Fibroblast of mammary gland (primary cell): ENCODE measurements around the gene OTOP1.
"Not testable (repeated sequence)": the region's sequence is repeated elsewhere in the genome, so short reads cannot be mapped to it uniquely, and the experiment has no call there.

ENCODE experiments used
- DNase-seq: peaks from one replicate; pipeline ENCODE4 v3.0.0-alpha.2; 2010; ENCODE audit warnings: low read depth
- H3K4me3 ChIP-seq: 2 replicates; pipeline ENCODE4 v1.5.1; 2011; ENCODE audit warnings: low read depth, mild to moderate bottlenecking, low read length, moderate library complexity; ENCODE audit not compliant: control insufficient read depth
- CTCF ChIP-seq: conservative IDR thresholded peaks from 2 replicates; pipeline ENCODE4 v1.5.1; 2011; ENCODE audit warnings: low read depth, low read length, inconsistent platforms; ENCODE audit not compliant: control insufficient read depth, insufficient read depth

OTOP1 gene

DNA sequence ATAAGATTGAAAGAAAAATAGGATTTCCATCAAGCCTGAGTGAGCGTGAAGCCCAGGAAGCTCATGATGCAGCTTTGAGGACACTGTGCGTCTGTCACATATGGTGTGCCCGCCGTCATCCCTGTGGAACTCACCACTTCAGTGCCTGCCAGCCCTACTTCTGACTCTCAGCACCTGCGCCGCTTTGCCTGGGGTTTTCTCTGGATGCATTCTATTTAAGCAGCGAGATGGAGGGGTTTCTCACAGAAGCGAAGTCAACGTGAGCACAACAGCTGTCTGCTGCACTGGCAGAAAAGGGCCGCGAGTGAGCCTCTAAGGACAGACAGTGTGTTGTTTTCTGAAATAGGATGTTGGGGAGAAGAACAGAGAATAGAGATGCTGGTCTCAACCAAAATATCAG, 27.5 kb upstream of the OTOP1 start:
- no peak for TF ChIP-seq CTCF
- no peak overlapping the region for H3K4me3 ChIP-seq
- no peak for DNase-seq

DNA sequence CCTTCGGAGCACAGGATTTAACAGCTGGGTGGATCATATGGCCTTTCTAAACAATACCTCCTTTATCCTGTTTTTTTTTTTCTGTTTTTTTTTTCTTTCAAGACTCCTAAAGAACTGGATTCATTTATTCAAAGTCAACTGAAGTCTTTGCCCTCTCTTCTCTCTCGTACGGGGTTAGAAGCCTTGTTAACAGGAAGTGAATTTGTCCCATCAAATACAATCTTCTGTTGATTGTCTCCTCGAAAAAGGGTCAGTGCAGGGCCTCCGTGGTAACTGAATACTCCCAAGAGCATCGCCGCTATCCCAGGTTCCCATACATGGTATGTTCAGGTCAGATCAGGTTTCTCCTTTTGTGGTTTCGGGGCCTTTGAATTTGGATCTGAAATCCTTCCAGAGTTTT, 23.1 kb upstream of the OTOP1 start:
- no peak overlapping the region for H3K4me3 ChIP-seq
- DNase-seq, result no peak
- TF ChIP-seq CTCF, result no peak

DNA sequence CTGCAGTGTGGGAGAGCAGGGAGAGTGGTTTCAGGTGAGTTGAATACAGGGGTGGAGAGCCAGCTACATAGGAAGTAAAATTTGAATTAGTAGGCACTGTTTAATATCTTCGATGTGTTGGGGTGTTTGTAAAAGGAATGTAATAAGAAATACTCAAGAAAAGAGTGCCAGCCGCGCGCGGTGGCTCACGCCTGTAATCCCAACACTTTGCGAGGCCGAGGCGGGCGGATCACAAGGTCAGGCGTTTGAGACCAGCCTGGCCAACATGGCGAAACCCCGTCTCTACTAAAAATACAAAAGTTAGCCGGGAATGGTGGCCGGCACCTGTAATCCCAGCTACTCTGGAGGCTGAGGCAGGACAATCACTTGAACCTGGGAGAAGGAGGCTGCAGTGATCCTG, 22.6 kb upstream of the OTOP1 start:
- H3K4me3 ChIP-seq, DNase-seq: not testable (repeated sequence)

GRCh38 chr4:4248885-4249203, 22.1 kb upstream of the OTOP1 start:
- peak overlapping the region; percentile 74 for H3K4me3 ChIP-seq
- DNase-seq, result peak; percentile 30
- TF ChIP-seq CTCF, result no peak

GRCh38 chr4:4248029-4248884, 21.5 kb upstream of the OTOP1 start, which contains the start of gene TMEM128:
Gene TMEM128 (minus strand): TSS chr4:4248223. CDS start chr4:4248202, 21 bp downstream.
- peak; percentile 92 for DNase-seq
- H3K4me3 ChIP-seq, result peak within 1 kb of the TSS; percentile 74
- TF ChIP-seq CTCF, result no peak

DNA sequence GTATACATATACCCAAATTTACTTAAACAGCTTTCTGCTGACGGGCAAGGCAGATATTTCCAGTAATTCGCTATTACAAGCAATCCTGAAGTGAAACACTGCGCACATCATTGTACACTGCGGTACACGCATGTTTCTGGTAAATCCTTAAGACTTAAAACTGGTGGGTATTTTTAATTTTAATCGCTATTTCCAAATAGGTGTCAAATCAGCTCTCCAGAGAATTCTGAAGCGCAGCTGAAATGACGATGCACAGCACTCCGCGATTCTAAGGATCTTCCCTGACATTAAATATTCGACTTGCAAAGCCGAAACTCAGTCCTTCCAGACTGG, 20.9 kb upstream of the OTOP1 start:
- no peak for TF ChIP-seq CTCF
- no peak for DNase-seq
- H3K4me3 ChIP-seq, result peak overlapping the region; percentile 74

DNA sequence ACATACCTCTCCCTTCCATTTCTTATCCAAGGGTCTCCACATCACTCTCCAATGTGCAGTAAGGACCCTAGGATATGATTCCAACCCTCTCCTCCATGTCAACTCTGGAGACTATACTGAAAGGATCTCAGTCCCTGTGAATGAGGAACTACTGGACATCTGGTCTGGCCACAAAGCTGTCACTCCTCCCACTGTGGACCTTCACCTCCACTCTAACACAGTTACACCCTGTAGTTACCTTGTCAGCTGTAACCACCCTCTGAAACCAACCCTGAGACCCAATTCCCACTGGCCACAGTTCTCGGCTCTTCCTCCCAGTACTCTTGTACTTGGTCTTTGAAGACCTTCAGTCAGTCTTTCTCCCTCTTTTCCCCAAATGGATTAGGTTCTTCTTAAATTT, 18.4 kb upstream of the OTOP1 start:
- TF ChIP-seq CTCF, result no peak
- no peak overlapping the region for H3K4me3 ChIP-seq
- no peak for DNase-seq

GRCh38 chr4:4239551-4239950, 12.8 kb upstream of the OTOP1 start:
- H3K4me3 ChIP-seq, DNase-seq: not testable (repeated sequence)
